GM12878 (cell line): ENCODE results near the gene FLT1. TPM values are rescaled to one million over a fixed set of nuclear protein-coding genes. Genes with fewer than 3 reads are reported as not detected.

ENCODE experiments used
- ATAC-seq: fragments of 200-7000 bp; cut with Tn5 transposase; 3 replicates; pipeline ENCODE4 v1.9.1; 2020; ENCODE audit warnings: mild to moderate bottlenecking, moderate library complexity
- BruUV-seq: library from RNA; stranded (reverse); fragments of 400-500 nt; replicated peaks from 2 replicates; lab custom pipeline; 2021; lab: Mats Ljungman, UMichigan
- CTCF ChIA-PET: fragments of 300-600 bp; sonication (Branson Sonifier 250); formaldehyde crosslinking; extraction: SDS; loops from one replicate; lab custom pipeline; 2021; ENCODE audit warnings: inconsistent platforms; lab: Yijun Ruan, JAX
- POLR2A ChIA-PET: fragments of 350-600 bp; formaldehyde crosslinking; extraction: SDS; loops from one replicate; lab custom pipeline; 2021; ENCODE audit warnings: inconsistent platforms; lab: Charles Lee
- RAD21 ChIA-PET: fragments of 300-600 bp; sonication (Branson Sonifier 250); formaldehyde crosslinking; loops from one replicate; lab custom pipeline; 2023; ENCODE audit warnings: antibody characterized with exemption; ENCODE audit not compliant: unreplicated experiment; lab: Charles Lee
- SMC1A ChIA-PET: fragments of 300-600 bp; sonication (Branson Sonifier 250); formaldehyde crosslinking; loops from one replicate; lab custom pipeline; 2023; ENCODE audit not compliant: unreplicated experiment, uncharacterized antibody; lab: Charles Lee
- DNase-seq: peaks from one replicate; pipeline ENCODE4 v3.0.0-alpha.2; 2011; ENCODE audit warnings: low read depth, low spot score
- FAIRE-seq: peaks from 3 replicates; lab custom pipeline; 2011; peaks lifted over from hg19 to GRCh38; lab: Jason Lieb, UNC
- H2AFZ ChIP-seq: 2 replicates; pipeline ENCODE4 v1.6.0; 2011; ENCODE audit warnings: low read depth, low read length, control low read depth; ENCODE audit not compliant: control insufficient read depth
- H3K27ac ChIP-seq: 2 replicates; pipeline ENCODE4 v1.5.1; 2011; ENCODE audit warnings: control low read depth; ENCODE audit not compliant: control insufficient read depth, insufficient read depth
- H3K27me3 ChIP-seq, 2 experiments: replicated peaks in 1 of 2; 2 replicates each; pipeline versions ENCODE4 v1.6.0 to v1.6.1; 2011; ENCODE audit warnings: low read length in 1 of 2; ENCODE audit not compliant: control insufficient read depth in 2 of 2, insufficient read depth in 2 of 2
- H3K36me3 ChIP-seq, 2 experiments: 2 replicates each; pipeline ENCODE4 v1.5.1; 2011; ENCODE audit warnings: low read length in 1 of 2; ENCODE audit not compliant: control insufficient read depth in 2 of 2, insufficient read depth in 2 of 2
- H3K4me1 ChIP-seq: 2 replicates; pipeline ENCODE4 v1.6.1; 2011; ENCODE audit warnings: mild to moderate bottlenecking, low read length, moderate library complexity, mixed read lengths; ENCODE audit not compliant: control insufficient read depth, insufficient read depth
- H3K4me2 ChIP-seq: 2 replicates; pipeline ENCODE4 v1.6.0; 2011; ENCODE audit warnings: control low read depth; ENCODE audit not compliant: control insufficient read depth, insufficient read depth
- H3K4me3 ChIP-seq: fragments of 200-600 bp; sonication (generic); 2 replicates; pipeline ENCODE4 v1.5.1; 2016
- H3K79me2 ChIP-seq: 2 replicates; pipeline ENCODE4 v1.6.0; 2011; ENCODE audit warnings: low read length; ENCODE audit not compliant: control insufficient read depth, insufficient read depth
- H3K9ac ChIP-seq: 2 replicates; pipeline ENCODE4 v1.8.0; 2011; ENCODE audit warnings: low read length, control low read depth, mixed read lengths; ENCODE audit not compliant: control insufficient read depth, insufficient read depth
- H3K9me3 ChIP-seq: replicated peaks from 3 replicates; pipeline ENCODE4 v1.5.1; 2011; ENCODE audit warnings: mild to moderate bottlenecking, low read length; ENCODE audit not compliant: control insufficient read depth, insufficient read depth
- H4K20me1 ChIP-seq: 2 replicates; pipeline ENCODE4 v1.6.0; 2011; ENCODE audit not compliant: control insufficient read depth, insufficient read depth
- IRF5 ChIP-seq: fragments of 450-650 bp; IDR thresholded peaks from 2 replicates; pipeline ENCODE4 v1.6.1; 2017; ENCODE audit warnings: borderline replicate concordance
- KLF5 ChIP-seq: fragments of 450-650 bp; IDR thresholded peaks from 2 replicates; pipeline ENCODE4 v1.6.1; 2014; ENCODE audit warnings: mild to moderate bottlenecking; ENCODE audit not compliant: partially characterized antibody
- NFYA ChIP-seq: IDR thresholded peaks from 2 replicates; pipeline ENCODE4 v1.6.1; 2011; ENCODE audit warnings: low read depth, mild to moderate bottlenecking, low read length, improper control_type of control experiment, borderline replicate concordance
- RAD21 ChIP-seq: IDR thresholded peaks from 2 replicates; pipeline ENCODE4 v1.6.1; 2011; ENCODE audit warnings: mild to moderate bottlenecking, low read depth, low read length, moderate library complexity; ENCODE audit not compliant: insufficient read depth
- RUNX3 ChIP-seq: IDR thresholded peaks from 2 replicates; pipeline ENCODE4 v1.6.1; 2012; ENCODE audit warnings: low read length, inconsistent platforms
- STAT3 ChIP-seq: IDR thresholded peaks from 2 replicates; pipeline ENCODE4 v1.6.1; 2011; ENCODE audit warnings: low read depth, low read length, improper control_type of control experiment
- ZNF207 ChIP-seq: fragments of 450-650 bp; IDR thresholded peaks from 2 replicates; pipeline ENCODE4 v1.6.1; 2014; ENCODE audit warnings: antibody characterized with exemption, mild to moderate bottlenecking, borderline replicate concordance
- ZNF217 ChIP-seq: fragments of 450-650 bp; IDR thresholded peaks from 2 replicates; pipeline ENCODE4 v1.6.1; 2017; ENCODE audit warnings: antibody characterized with exemption, mild to moderate bottlenecking
- WGBS: methylation state at CpG from one replicate; pipeline ENCODE4 v1.1.6; 2016; ENCODE audit warnings: low lambda C conversion rate; ENCODE audit not compliant: insufficient replicate concordance, insufficient coverage; ENCODE audit errors: missing lambda C conversion rate; 5-methylcytosine and 5-hydroxymethylcytosine counted together
- in situ Hi-C: fragments of 300-500 bp; cut with MboI; formaldehyde crosslinking; loops from 9 replicates; pipeline ENCODE4 v1.14.3; 2018; ENCODE audit warnings: mixed read lengths
- intact Hi-C: fragments of 100-400 bp; cut with micrococcal nuclease; formaldehyde crosslinking; loops from one replicate; pipeline ENCODE4 v1.14.2; 2022; ENCODE audit not compliant: unreplicated experiment
- polyA plus RNA-seq, 11 experiments: library from polyadenylated mRNA; depleted of rRNA in 4 of 11; unstranded in 6 of 11; stranded (reverse) in 5 of 11; fragments of >200 nt; fragmentation: Nextera tagmentation in 4 of 11; fragmentation: Illumina TruSeq in 1 of 11; extraction: Ambion mirVana in 4 of 11; extraction: Trizol in 1 of 11; gene quantifications; 1 replicate in 1 of 11; 2 replicates in 10 of 11; pipeline versions ENCODE4 v1.2.1 to v1.2.3, GENCODE V29; 2011 to 2016; ENCODE audit warnings: inconsistent platforms in 2 of 11, missing spikeins in 2 of 11, low read depth in 1 of 11
- total RNA-seq, 4 experiments: library from RNA; depleted of rRNA in 3 of 4; stranded (reverse); fragments of >200 nt in 3 of 4; fragmentation: Illumina TruSeq in 1 of 4; extraction: Trizol in 1 of 4; gene quantifications; 2 replicates each; pipeline versions ENCODE4 v1.2.1 to v1.2.3, GENCODE V29; 2013 to 2021

The FLT1 gene
- total and polyA plus RNA-seq, 10 of the 15 experiments (the other 5 are each of a cell fraction or from before 2014, with no cell fraction given), result 0.55 to 5.6 (median 0.84) TPM

GRCh38 chr13:28469316-28469715, 25.6 kb downstream of the FLT1 start:
- 44% methylated on average over 6 of the region's 6 CpGs for WGBS
- Histone ChIP-seq H3K27me3 (no peaks in the 10 kb centered on the region), H2AFZ (no peak overlapping the region), H3K4me3 (no peak overlapping the region), H3K9ac (no peak overlapping the region), H3K4me1 (no peaks in the 10 kb centered on the region), H3K4me2 (no peak overlapping the region), H3K36me3 (no peaks in the 10 kb centered on the region), H3K9me3 (peaks cover 2% of the 10 kb centered on the region; the same call in 2 of the 3 replicates), H4K20me1 (no peaks in the 10 kb centered on the region), H3K79me2 (no peaks in the 10 kb centered on the region), H3K27ac (no peak overlapping the region)
- TF ChIP-seq ZNF207 (no peak), NFYA (no peak), IRF5 (no peak), ZNF217 (no peak), STAT3 (no peak), RUNX3 (no peak), RAD21 (no peak), KLF5 (no peak)
- FAIRE-seq (no peak), DNase-seq (no peak), ATAC-seq (no peak)
- ChIA-PET POLR2A (no interaction called here), CTCF (no interaction called here), RAD21 (no interaction called here), SMC1A (interaction anchor here (0.8 kb wide), 1 partner anchor 10 kb away, joined by 4 read pairs; no protein-coding TSS in a partner anchor)
- no TSS peak for BruUV-seq
- intact Hi-C loops, result no loop called here
- in situ Hi-C loops, result no loop called here
